ENCODE data around the gene BAG3.

DNA sequence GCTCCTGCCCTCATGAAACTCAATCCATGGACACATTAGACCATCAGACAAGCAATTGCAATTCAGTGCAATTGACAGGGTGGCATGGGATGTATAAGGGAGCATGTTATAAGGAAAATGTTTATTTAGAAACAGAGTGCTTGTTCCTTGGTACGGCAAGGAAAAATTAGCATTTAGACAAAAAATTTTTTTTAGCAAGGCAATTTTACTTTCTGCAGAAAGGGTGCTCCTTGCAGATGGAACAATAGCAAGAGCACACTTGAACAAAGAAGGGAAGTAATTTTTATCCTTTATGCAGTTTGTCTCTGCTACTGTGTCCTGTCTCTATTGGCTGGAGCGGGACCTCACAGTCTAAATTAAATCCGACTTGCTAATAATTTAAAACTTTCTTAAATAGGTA is 6.2 kb upstream of the BAG3 start:
- TF ChIP-seq, protein P1, sequence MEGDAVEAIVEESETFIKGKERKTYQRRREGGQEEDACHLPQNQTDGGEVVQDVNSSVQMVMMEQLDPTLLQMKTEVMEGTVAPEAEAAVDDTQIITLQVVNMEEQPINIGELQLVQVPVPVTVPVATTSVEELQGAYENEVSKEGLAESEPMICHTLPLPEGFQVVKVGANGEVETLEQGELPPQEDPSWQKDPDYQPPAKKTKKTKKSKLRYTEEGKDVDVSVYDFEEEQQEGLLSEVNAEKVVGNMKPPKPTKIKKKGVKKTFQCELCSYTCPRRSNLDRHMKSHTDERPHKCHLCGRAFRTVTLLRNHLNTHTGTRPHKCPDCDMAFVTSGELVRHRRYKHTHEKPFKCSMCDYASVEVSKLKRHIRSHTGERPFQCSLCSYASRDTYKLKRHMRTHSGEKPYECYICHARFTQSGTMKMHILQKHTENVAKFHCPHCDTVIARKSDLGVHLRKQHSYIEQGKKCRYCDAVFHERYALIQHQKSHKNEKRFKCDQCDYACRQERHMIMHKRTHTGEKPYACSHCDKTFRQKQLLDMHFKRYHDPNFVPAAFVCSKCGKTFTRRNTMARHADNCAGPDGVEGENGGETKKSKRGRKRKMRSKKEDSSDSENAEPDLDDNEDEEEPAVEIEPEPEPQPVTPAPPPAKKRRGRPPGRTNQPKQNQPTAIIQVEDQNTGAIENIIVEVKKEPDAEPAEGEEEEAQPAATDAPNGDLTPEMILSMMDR (conservative IDR thresholded peaks at IDR 0.05; ENCODE audit: low read depth, low read length) = no peak
- no peak for TF ChIP-seq EZH2 (IDR thresholded peaks at IDR 0.05; ENCODE audit: borderline replicate concordance, low read depth, low read length, poor library complexity, severe bottlenecking)
